Right lobe of liver (tissue), 6 donors: Measurements from ENCODE around the gene ACOT7. TPM values are rescaled to one million over a fixed set of nuclear protein-coding genes. Genes with fewer than 3 reads are reported as not detected.

Experiments used
- ATAC-seq, 4 donors: fragments of 200-7000 bp; cut with Tn5 transposase; one replicate each; pipeline ENCODE4 v1.9.1; 2020; ENCODE audit warnings: mild to moderate bottlenecking in 4 of 4, moderate library complexity in 4 of 4
- DNase-seq, 3 donors: peaks; one replicate each; pipeline ENCODE4 v3.0.0-alpha.2; 2020
- H3K27ac ChIP-seq, 3 donors: fragments of 200-600 bp; one replicate each; pipeline ENCODE4 v1.8.0; 2022
- H3K27me3 ChIP-seq, 2 donors: fragments of 200-600 bp; one replicate each; pipeline ENCODE4 v1.8.0; 2022
- H3K36me3 ChIP-seq, 4 donors: fragments of 200-600 bp; sonication (generic) in 1 of 4; one replicate each; pipeline versions ENCODE4 v1.5.1 to v1.8.0; 2017 to 2022; ENCODE audit warnings: control low read depth in 1 of 4
- H3K4me1 ChIP-seq, 4 donors: fragments of 200-600 bp; sonication (generic) in 1 of 4; one replicate each; pipeline versions ENCODE4 v1.5.1 to v1.8.0; 2017 to 2022; ENCODE audit warnings: control low read depth in 1 of 4
- H3K4me3 ChIP-seq, 3 donors: fragments of 200-600 bp; one replicate each; pipeline ENCODE4 v1.8.0; 2022
- H3K9me3 ChIP-seq, 4 donors: fragments of 200-600 bp; sonication (generic) in 1 of 4; one replicate each; pipeline versions ENCODE4 v1.5.1 to v1.8.0; 2017 to 2022; ENCODE audit warnings: control low read depth in 1 of 4
- CTCF ChIP-seq, 4 donors: fragments of 200-600 bp in 3 of 4; fragments of 450-650 bp in 1 of 4; IDR thresholded peaks; one replicate each; pipeline versions ENCODE4 v1.5.1 to v1.8.0; 2016 to 2022; ENCODE audit warnings: antibody characterized with exemption in 4 of 4, mild to moderate bottlenecking in 2 of 4
- POLR2A ChIP-seq: fragments of 450-650 bp; IDR thresholded peaks from one replicate; pipeline ENCODE4 v1.6.1; 2017; ENCODE audit warnings: antibody characterized with exemption, mild to moderate bottlenecking
- WGBS: methylation state at CpG from one replicate; pipeline ENCODE4 v1.1.6; 2018; ENCODE audit warnings: low coverage, low lambda C conversion rate; ENCODE audit not compliant: insufficient coverage; ENCODE audit errors: missing lambda C conversion rate; 5-methylcytosine and 5-hydroxymethylcytosine counted together
- intact Hi-C, 2 donors: fragments of 100-400 bp; cut with DNase I; formaldehyde crosslinking; loops; one replicate each; pipeline versions ENCODE4 v1.11.2 to v1.14.1; 2022
- total RNA-seq, 6 experiments: library from RNA; depleted of rRNA in 2 of 6; stranded (reverse); fragments of >200 nt in 2 of 6; fragmentation: NEBNext Ultra II Directional in 3 of 6; extraction: Animal tissue kit (Norgen Biotek cat#: 25700) in 3 of 6; gene quantifications; one replicate each; pipeline versions ENCODE4 v1.1.0 to v1.2.4, GENCODE V29; 2016 to 2023
- donor health status: DM: no; HTN: yes; CAD: no.
- donor health status: DM: no; HTN: no; CAD: no.
- donor health status: DM: no; HTN: no; CAD: no.
- donor health status: DM: no; HTN: yes; CAD: no.
- donor health status: DM: no; HTN: yes; CAD: no.

ACOT7 gene
- total RNA-seq, 6 experiments from 2014 or later, result 10.8 to 19.7 (median 14.1) TPM

GRCh38 chr1:6267686-6268322 lies 125.8 kb downstream of the ACOT7 start:
- H3K4me1 ChIP-seq, result no peaks in the 10 kb centered on the region
- intact Hi-C loops, result no loop called here
- H3K27me3 ChIP-seq, result no peaks in the 10 kb centered on the region
- H3K36me3 ChIP-seq, result no peaks in the 10 kb centered on the region
- no peak overlapping the region for H3K27ac ChIP-seq
- TF ChIP-seq CTCF (IDR thresholded peaks at IDR 0.05) (no peak), POLR2A (no peak)
- ATAC-seq (no peak), DNase-seq (no peak)
- WGBS, result 84% methylated on average over 10 of the region's 12 CpGs
- no peak overlapping the region for H3K4me3 ChIP-seq
- no peaks in the 10 kb centered on the region for H3K9me3 ChIP-seq

GRCh38 chr1:6266641-6267040 lies 126.9 kb downstream of the ACOT7 start:
- DNase-seq (no peak), ATAC-seq (no peak)
- intact Hi-C loops, result no loop called here
- 81% methylated on average over 4 of the region's 11 CpGs for WGBS
- Histone ChIP-seq H3K9me3 (no peaks in the 10 kb centered on the region), H3K27me3 (no peaks in the 10 kb centered on the region), H3K27ac (no peak overlapping the region), H3K36me3 (no peaks in the 10 kb centered on the region), H3K4me1 (no peaks in the 10 kb centered on the region), H3K4me3 (no peak overlapping the region)
- TF ChIP-seq CTCF (IDR thresholded peaks at IDR 0.05) (no peak), POLR2A (no peak)

GRCh38 chr1:6265151-6265550 lies 128.4 kb downstream of the ACOT7 start:
- no peak for ATAC-seq
- DNase-seq, result no peak
- Histone ChIP-seq H3K27ac (no peak overlapping the region), H3K36me3 (no peaks in the 10 kb centered on the region), H3K4me3 (no peak overlapping the region), H3K4me1 (no peaks in the 10 kb centered on the region), H3K27me3 (no peaks in the 10 kb centered on the region), H3K9me3 (no peaks in the 10 kb centered on the region)
- WGBS, result no CpG with 5 or more reads among the region's 15 CpGs
- intact Hi-C loops, result no loop called here
- TF ChIP-seq POLR2A, result no peak
- no peak for TF ChIP-seq CTCF (IDR thresholded peaks at IDR 0.05)

- no peak for ATAC-seq
- Histone ChIP-seq H3K27ac (no peak overlapping the region), H3K36me3 (no peaks in the 10 kb centered on the region), H3K9me3 (no peaks in the 10 kb centered on the region), H3K4me1 (peaks cover 0 to 11% (median 4%) of the 10 kb centered on the region in 4 donors), H3K27me3 (no peaks in the 10 kb centered on the region), H3K4me3 (no peak overlapping the region)
- intact Hi-C loops, result no loop called here
- no peak for DNase-seq
- TF ChIP-seq POLR2A (no peak), CTCF (IDR thresholded peaks at IDR 0.05) (no peak)
- WGBS, result no CpG with 5 or more reads among the region's 7 CpGs
Observed at GRCh38 chr1:6263716-6264115, 129.9 kb downstream of the ACOT7 start.
